Tibial artery (tissue), 4 donors: ENCODE data around the gene GBE1.
A peak's percentile ranks its signal among the peaks of the same experiment; 100 is the strongest.

Experiments used
- DNase-seq, 2 donors: peaks; one replicate each; pipeline ENCODE4 v3.0.0-alpha.2; 2019
- H3K27ac ChIP-seq, 2 donors: fragments of 200-600 bp; sonication (generic) in 1 of 2; 1 replicate in 1 of 2; 2 replicates in 1 of 2; pipeline ENCODE4 v1.5.1; 2018 to 2019; ENCODE audit warnings: mild to moderate bottlenecking in 1 of 2
- H3K27me3 ChIP-seq, 2 donors: fragments of 200-600 bp; sonication (generic) in 1 of 2; one replicate each; pipeline versions ENCODE4 v1.5.1 to v1.6.0; 2016 to 2019
- H3K36me3 ChIP-seq, 3 donors: fragments of 200-600 bp; sonication (generic) in 2 of 3; one replicate each; pipeline ENCODE4 v1.5.1; 2016 to 2019; ENCODE audit warnings: mild to moderate bottlenecking in 2 of 3
- H3K4me1 ChIP-seq, 4 donors: fragments of 200-600 bp; sonication (generic) in 2 of 4; 1 replicate in 3 of 4; 2 replicates in 1 of 4; pipeline ENCODE4 v1.5.1; 2016 to 2019
- H3K4me3 ChIP-seq, 2 donors: fragments of 200-600 bp; sonication (generic) in 1 of 2; 1 replicate in 1 of 2; 2 replicates in 1 of 2; pipeline ENCODE4 v1.5.1; 2018 to 2019; ENCODE audit warnings: mild to moderate bottlenecking in 2 of 2
- H3K9me3 ChIP-seq, 3 donors: fragments of 200-600 bp; sonication (generic) in 1 of 3; one replicate each; pipeline ENCODE4 v1.5.1; 2016 to 2019
- intact Hi-C: fragments of 100-400 bp; cut with DNase I; formaldehyde crosslinking; loops from one replicate; pipeline ENCODE4 v1.15.0; 2023; ENCODE audit warnings: low total_unique reads
- TF ChIP-seq, protein P1 (sequence below), 2 experiments: fragments of 200-600 bp in 1 of 2; fragments of 450-650 bp in 1 of 2; IDR thresholded peaks; one replicate each; pipeline ENCODE4 v1.5.1; 2017 to 2019; ENCODE audit warnings: antibody characterized with exemption in 2 of 2, mild to moderate bottlenecking in 1 of 2, moderate library complexity in 1 of 2

The GBE1 gene

DNA sequence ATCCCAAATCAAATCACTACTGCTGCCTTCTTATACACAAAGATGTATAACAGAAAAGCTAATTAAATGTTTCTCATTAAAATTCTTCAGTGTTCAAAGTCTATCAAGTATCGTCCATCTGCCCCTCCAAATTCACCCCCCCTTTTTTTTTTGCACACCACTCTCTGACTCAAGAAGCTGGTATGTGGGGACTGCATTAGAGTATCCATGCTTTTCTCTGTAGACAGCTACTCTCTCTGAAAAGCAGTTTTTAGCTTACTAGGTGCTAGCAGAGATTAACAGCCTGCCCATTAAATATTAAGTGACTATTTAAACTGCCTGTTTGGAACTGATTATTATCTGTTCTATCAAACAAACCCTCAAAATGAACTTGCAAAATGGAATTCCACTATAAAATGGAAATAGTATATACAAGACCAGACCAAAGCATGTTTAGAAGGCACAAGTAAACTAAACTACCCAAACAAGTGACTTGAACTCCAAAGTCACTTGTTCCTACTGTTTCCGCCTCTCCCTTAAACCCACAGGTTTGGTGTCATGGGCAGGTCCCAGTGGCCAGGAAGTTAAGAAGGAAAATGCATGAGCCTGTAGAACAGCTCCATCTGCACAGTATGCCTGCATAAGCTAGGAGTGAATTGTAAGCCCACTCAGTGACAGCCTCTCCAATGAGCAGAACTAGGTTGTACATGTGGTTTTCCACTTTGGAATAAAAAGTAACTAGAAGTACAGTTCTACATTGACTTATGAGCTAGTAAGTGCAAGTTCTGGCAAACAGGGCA, 32.5 kb downstream of the GBE1 start:
- intact Hi-C loops, result no loop called here
- no peaks in the 10 kb centered on the region for H3K27me3 ChIP-seq
- no peaks in the 10 kb centered on the region for H3K9me3 ChIP-seq
- H3K36me3 ChIP-seq, result no peaks in the 10 kb centered on the region
- H3K4me3 ChIP-seq, result no peak overlapping the region
- TF ChIP-seq, protein P1, sequence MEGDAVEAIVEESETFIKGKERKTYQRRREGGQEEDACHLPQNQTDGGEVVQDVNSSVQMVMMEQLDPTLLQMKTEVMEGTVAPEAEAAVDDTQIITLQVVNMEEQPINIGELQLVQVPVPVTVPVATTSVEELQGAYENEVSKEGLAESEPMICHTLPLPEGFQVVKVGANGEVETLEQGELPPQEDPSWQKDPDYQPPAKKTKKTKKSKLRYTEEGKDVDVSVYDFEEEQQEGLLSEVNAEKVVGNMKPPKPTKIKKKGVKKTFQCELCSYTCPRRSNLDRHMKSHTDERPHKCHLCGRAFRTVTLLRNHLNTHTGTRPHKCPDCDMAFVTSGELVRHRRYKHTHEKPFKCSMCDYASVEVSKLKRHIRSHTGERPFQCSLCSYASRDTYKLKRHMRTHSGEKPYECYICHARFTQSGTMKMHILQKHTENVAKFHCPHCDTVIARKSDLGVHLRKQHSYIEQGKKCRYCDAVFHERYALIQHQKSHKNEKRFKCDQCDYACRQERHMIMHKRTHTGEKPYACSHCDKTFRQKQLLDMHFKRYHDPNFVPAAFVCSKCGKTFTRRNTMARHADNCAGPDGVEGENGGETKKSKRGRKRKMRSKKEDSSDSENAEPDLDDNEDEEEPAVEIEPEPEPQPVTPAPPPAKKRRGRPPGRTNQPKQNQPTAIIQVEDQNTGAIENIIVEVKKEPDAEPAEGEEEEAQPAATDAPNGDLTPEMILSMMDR (IDR thresholded peaks at IDR 0.05), result no peak
- peaks cover 0 to 37% (median 5%) of the 10 kb centered on the region in 4 donors for H3K4me1 ChIP-seq
- peak overlapping the region in 1 of 2 donors; percentile 2 for H3K27ac ChIP-seq
- no peak for DNase-seq

DNA sequence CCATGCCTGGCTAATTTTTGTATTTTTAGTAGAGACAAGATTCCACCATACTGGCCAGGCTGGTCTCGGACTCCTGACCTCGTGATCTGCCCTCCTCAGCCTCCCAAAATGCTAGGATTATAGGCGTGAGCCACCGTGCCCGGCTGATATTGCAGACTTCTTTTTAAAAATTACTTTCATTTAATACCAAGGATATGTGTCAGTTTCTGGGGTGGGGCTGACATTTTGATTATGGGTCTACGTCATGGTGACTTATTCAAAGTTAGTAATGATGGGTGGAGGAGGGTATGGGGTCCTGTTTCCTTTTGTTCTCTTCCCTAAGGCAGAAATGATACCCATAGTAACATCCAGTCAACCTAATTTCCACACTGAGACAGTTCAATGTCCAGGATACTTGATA, 34.7 kb downstream of the GBE1 start:
- TF ChIP-seq, protein P1 (IDR thresholded peaks at IDR 0.05), result no peak
- Histone ChIP-seq H3K27ac (peak overlapping the region in 1 of 2 donors; percentile 27), H3K4me1 (peaks cover 0 to 43% (median 5%) of the 10 kb centered on the region in 4 donors), H3K4me3 (no peak overlapping the region), H3K36me3 (no peaks in the 10 kb centered on the region), H3K9me3 (no peaks in the 10 kb centered on the region), H3K27me3 (no peaks in the 10 kb centered on the region)
- DNase-seq, result no peak
- intact Hi-C loops, result no loop called here

DNA sequence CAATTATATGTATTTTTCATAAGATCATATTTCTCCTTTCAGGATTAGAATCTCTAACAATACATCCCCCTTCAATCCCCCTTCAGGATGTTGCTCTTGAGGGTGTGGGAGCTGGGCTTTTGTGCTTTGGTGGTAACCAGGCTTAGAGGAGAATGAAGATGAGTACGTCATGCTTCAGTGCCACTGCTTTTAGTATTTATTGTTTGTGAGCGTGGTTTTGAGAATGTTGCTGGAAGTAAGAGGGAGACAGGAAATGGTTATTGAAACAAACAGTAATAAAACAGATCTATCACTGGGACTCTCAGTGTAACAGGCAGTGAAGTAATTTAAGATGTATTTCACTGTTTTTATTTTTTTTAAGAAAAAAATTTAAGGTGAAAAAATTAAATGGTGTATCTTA, 35.3 kb downstream of the GBE1 start:
- TF ChIP-seq, protein P1 (IDR thresholded peaks at IDR 0.05), result no peak
- intact Hi-C loops, result no loop called here
- H3K4me3 ChIP-seq, result no peak overlapping the region
- H3K4me1 ChIP-seq, result peaks cover 0 to 43% (median 5%) of the 10 kb centered on the region in 4 donors
- H3K36me3 ChIP-seq, result no peaks in the 10 kb centered on the region
- H3K27ac ChIP-seq, result no peak overlapping the region
- no peaks in the 10 kb centered on the region for H3K9me3 ChIP-seq
- no peak for DNase-seq
- H3K27me3 ChIP-seq, result no peaks in the 10 kb centered on the region

DNA sequence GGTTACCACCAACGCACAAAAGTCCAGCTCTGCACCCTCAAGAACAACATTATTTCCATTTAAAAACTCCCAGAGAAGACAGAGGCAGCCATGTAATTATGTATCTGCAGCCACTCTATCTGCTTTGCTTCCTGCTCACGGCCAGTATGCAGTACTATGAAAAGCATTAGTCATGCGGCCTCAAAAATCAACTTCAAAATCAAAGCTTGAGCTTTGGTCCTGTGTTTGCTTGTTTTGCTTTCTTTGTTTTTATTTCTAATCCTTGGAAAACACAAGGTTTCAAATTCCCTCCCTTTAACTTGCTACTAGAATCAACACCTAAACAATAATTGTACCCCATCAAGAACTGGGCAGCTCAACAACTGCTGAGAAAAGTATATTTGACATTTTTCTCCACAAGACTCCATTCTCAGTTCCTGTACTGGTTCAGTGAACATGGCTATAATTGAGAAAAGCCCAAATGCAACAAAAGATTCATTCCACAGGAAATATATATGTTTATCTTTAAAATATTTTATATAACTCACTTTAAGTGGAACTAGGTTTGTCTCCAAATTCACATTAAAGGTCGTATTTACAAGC, 37.6 kb downstream of the GBE1 start:
- H3K27ac ChIP-seq, result peak overlapping the region in 1 of 2 donors; percentile 40
- TF ChIP-seq, protein P1 (IDR thresholded peaks at IDR 0.05), result no peak
- no peak for DNase-seq

DNA sequence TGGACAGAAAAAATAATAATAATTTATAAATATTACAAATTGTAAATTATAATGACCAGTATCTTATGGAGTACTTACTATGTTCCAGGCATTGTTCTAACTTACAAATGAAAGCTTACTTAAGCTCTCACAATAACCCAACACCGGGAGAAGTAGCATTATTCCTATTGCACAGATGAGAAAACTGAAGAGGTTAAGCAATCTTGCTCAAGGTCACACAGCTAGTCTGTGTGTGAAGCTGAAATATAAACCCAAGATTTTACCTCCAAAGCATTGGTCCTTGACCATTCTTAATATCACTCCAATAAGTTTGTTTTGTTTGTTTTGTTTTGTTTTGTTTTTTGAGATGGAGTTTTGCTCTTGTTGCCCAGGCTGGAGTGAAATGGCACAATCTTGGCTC, 43.1 kb downstream of the GBE1 start:
- no peak for DNase-seq
- H3K27ac ChIP-seq, result no peak overlapping the region
- H3K9me3 ChIP-seq, result no peaks in the 10 kb centered on the region
- no peaks in the 10 kb centered on the region for H3K27me3 ChIP-seq
- no peaks in the 10 kb centered on the region for H3K36me3 ChIP-seq
- intact Hi-C loops, result no loop called here
- TF ChIP-seq, protein P1 (IDR thresholded peaks at IDR 0.05), result no peak
- peaks cover 0 to 9% (median 0%) of the 10 kb centered on the region in 4 donors for H3K4me1 ChIP-seq
- H3K4me3 ChIP-seq, result no peak overlapping the region

More for the DNA sequence above, 37.6 kb downstream of the GBE1 start:
- H3K4me3 ChIP-seq, result no peak overlapping the region
- no peaks in the 10 kb centered on the region for H3K27me3 ChIP-seq
- intact Hi-C loops, result no loop called here
- no peaks in the 10 kb centered on the region for H3K9me3 ChIP-seq
- peaks cover 0 to 34% (median 2%) of the 10 kb centered on the region in 4 donors for H3K4me1 ChIP-seq
- H3K36me3 ChIP-seq, result no peaks in the 10 kb centered on the region
